Mesendoderm (in vitro differentiated cells): ENCODE measurements around the gene TRABD.

Source experiments
- DNase-seq: peaks from one replicate; pipeline ENCODE4 v3.0.0; 2013
- H2AK5ac ChIP-seq: 2 replicates; pipeline ENCODE4 v1.6.1; 2013; ENCODE audit warnings: low read length, inconsistent platforms
- H2BK120ac ChIP-seq: 2 replicates; pipeline ENCODE4 v1.6.1; 2013; ENCODE audit warnings: low read depth, mild to moderate bottlenecking, low read length, moderate library complexity, mixed read lengths
- H2BK15ac ChIP-seq: replicated peaks from 2 replicates; pipeline ENCODE4 v1.6.1; 2013; ENCODE audit warnings: low read depth, mild to moderate bottlenecking, moderate library complexity
- H2BK5ac ChIP-seq: 2 replicates; pipeline ENCODE4 v1.6.1; 2013; ENCODE audit warnings: low read length, inconsistent platforms
- H3K18ac ChIP-seq: 2 replicates; pipeline ENCODE4 v1.6.1; 2013; ENCODE audit warnings: mild to moderate bottlenecking, low read length, mixed read lengths
- H3K23ac ChIP-seq: one replicate; pipeline ENCODE4 v1.6.1; 2013; ENCODE audit warnings: low read length
- H3K27ac ChIP-seq: 2 replicates; pipeline ENCODE4 v1.5.1; 2013; ENCODE audit warnings: low read depth, mild to moderate bottlenecking, inconsistent platforms, low read length, moderate library complexity
- H3K27me3 ChIP-seq: 2 replicates; pipeline ENCODE4 v1.6.1; 2013; ENCODE audit warnings: low read length, control low read depth, mild to moderate bottlenecking, inconsistent platforms; ENCODE audit not compliant: insufficient read depth, poor library complexity
- H3K36me3 ChIP-seq: 2 replicates; pipeline ENCODE4 v1.6.1; 2013; ENCODE audit warnings: low read length, inconsistent platforms; ENCODE audit not compliant: control insufficient read depth, insufficient read depth
- H3K4ac ChIP-seq: one replicate; pipeline ENCODE4 v1.6.1; 2013; ENCODE audit warnings: low read depth, mild to moderate bottlenecking, low read length, moderate library complexity
- H3K4me1 ChIP-seq: 2 replicates; pipeline ENCODE4 v1.6.1; 2013; ENCODE audit warnings: low read depth, low read length, inconsistent platforms; ENCODE audit not compliant: control insufficient read depth
- H3K4me2 ChIP-seq: 2 replicates; pipeline ENCODE4 v1.6.1; 2013; ENCODE audit warnings: low read length
- H3K4me3 ChIP-seq: 2 replicates; pipeline ENCODE4 v1.5.1; 2013; ENCODE audit warnings: mild to moderate bottlenecking, low read length
- H3K56ac ChIP-seq: one replicate; pipeline ENCODE4 v1.6.1; 2013; ENCODE audit warnings: low read length
- H3K79me1 ChIP-seq: 2 replicates; pipeline ENCODE4 v1.6.1; 2013; ENCODE audit warnings: low read length, inconsistent platforms
- H3K79me2 ChIP-seq: 2 replicates; pipeline ENCODE4 v1.6.1; 2013; ENCODE audit warnings: mild to moderate bottlenecking, low read length; ENCODE audit not compliant: control insufficient read depth, insufficient read depth
- H3K9ac ChIP-seq: 2 replicates; pipeline ENCODE4 v1.6.1; 2013; ENCODE audit warnings: low read length, inconsistent platforms
- H4K5ac ChIP-seq: one replicate; pipeline ENCODE4 v1.6.1; 2013; ENCODE audit warnings: low read length
- H4K8ac ChIP-seq: one replicate; pipeline ENCODE4 v1.6.1; 2013; ENCODE audit warnings: low read depth, mild to moderate bottlenecking, control low read depth, low read length, moderate library complexity
- WGBS: extraction: QIAGEN DNeasy Blood & Tissue Kit; methylation state at CpG from one replicate; pipeline ENCODE4 v1.1.7; 2013; ENCODE audit warnings: low lambda C conversion rate, missing lambda C conversion rate; ENCODE audit not compliant: insufficient coverage; ENCODE audit errors: extremely low coverage; 5-methylcytosine and 5-hydroxymethylcytosine counted together

Gene TRABD

DNA sequence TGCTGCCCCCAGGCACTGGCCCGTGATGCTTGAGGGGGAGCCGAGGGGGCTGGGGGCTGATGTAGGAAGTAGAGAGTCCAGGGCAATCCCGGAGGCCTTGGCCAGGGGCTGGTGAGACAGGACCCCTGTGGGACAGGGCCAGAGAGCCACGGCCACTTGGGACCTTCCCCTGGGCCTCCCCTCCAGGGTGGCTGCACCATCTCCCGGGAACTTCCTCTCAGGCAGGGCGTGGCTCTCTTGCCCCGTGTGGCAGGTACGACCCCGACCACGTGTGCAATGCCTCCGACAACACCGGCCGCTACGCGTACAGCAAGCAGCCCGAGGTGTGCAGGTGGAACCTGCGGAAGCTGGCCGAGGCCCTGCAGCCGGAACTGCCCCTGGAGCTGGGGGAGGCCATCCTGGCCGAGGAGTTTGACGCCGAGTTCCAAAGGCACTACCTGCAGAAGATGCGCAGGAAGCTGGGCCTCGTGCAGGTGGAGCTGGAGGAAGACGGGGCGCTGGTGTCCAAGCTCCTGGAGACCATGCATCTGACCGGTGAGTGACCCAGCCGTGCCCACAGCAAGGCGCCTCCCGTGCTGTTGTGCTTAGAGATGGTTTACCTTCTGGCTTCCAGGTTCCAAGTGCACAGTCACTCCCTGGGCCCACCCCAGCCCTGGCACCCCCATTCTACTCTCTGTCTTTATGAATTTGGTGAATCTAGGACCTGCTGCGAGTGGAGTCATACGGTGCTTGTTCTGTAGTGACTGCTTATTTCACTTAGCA, 24.8 kb downstream of the TRABD start:
- no peak overlapping the region for H3K4ac ChIP-seq
- no peak overlapping the region for H4K8ac ChIP-seq
- no peak overlapping the region for H3K27ac ChIP-seq
- no CpG with 5 or more reads among the region's 32 CpGs for WGBS
- H4K5ac ChIP-seq: no peak overlapping the region
- no peak overlapping the region for H2AK5ac ChIP-seq
- no peak for DNase-seq
- H3K27me3 ChIP-seq: no peaks in the 10 kb centered on the region
- no peak overlapping the region for H2BK120ac ChIP-seq
- H3K79me2 ChIP-seq: no peaks in the 10 kb centered on the region
- no peak overlapping the region for H3K4me2 ChIP-seq
- H3K79me1 ChIP-seq: peaks cover 1% of the 10 kb centered on the region
- no peak overlapping the region for H3K9ac ChIP-seq
- no peaks in the 10 kb centered on the region for H3K4me1 ChIP-seq
- H2BK5ac ChIP-seq: no peak overlapping the region
- H3K36me3 ChIP-seq: peaks cover 2% of the 10 kb centered on the region
- no peak overlapping the region for H3K23ac ChIP-seq
- H3K56ac ChIP-seq: no peak overlapping the region
- H3K18ac ChIP-seq: no peak overlapping the region
- no peak overlapping the region for H2BK15ac ChIP-seq
- H3K4me3 ChIP-seq: no peak overlapping the region

DNA sequence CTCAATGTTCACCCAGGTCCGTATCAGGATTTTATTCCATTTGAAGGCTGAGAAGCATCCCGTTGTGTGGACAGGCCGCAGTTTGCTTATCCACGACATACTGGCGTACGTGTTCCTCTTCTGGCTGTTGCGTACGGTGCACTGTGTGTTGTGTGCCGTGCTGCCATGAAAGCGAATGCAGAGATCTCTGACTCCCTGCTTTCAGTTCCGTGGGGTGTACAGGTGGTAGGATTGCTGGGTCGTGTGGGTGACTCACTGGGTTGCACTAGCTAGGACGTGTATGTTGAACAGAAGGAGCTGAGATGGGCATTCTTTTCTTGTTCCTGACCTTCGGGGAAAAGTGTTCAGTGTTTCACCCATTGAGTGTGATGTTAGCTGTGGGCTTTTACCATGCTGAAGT, 25.4 kb downstream of the TRABD start:
- Histone ChIP-seq H3K23ac (no peak overlapping the region), H3K56ac (no peak overlapping the region), H2BK5ac (no peak overlapping the region), H2AK5ac (no peak overlapping the region), H3K4me3 (no peak overlapping the region), H3K27me3 (no peaks in the 10 kb centered on the region), H2BK15ac (no peak overlapping the region), H2BK120ac (no peak overlapping the region), H3K79me1 (peaks cover 1% of the 10 kb centered on the region), H3K36me3 (peaks cover 3% of the 10 kb centered on the region), H3K79me2 (no peaks in the 10 kb centered on the region), H3K4me1 (no peaks in the 10 kb centered on the region), H4K8ac (no peak overlapping the region), H3K4ac (no peak overlapping the region), H3K27ac (no peak overlapping the region), H3K18ac (no peak overlapping the region), H4K5ac (no peak overlapping the region), H3K4me2 (no peak overlapping the region), H3K9ac (no peak overlapping the region)
- WGBS: no CpG with 5 or more reads among the region's 14 CpGs
- no peak for DNase-seq

DNA sequence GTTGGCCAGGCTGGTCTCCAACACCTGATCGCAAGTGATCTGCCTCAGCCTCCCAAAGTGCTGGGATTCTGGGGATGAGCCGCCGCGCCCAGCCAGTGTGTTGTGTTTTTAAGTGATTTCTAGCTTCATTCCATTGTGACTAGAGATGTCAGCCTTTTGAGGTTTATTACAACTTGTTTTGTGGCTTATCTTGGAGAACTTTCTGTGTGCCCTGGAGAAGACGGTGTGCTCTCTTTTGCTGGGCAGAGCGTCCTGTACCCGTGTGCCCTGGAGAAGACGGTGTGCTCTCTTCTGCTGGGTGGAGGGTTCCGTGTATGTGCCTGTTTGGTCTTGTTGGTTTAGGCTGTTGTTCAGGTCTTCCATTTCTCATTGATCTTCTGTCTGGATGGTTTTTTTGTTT, 27.6 kb downstream of the TRABD start:
- Histone ChIP-seq H3K23ac (no peak overlapping the region), H3K27ac (no peak overlapping the region), H2BK15ac (no peak overlapping the region), H2BK5ac (no peak overlapping the region), H3K79me1 (peaks cover 1% of the 10 kb centered on the region), H4K5ac (no peak overlapping the region), H3K18ac (no peak overlapping the region), H3K9ac (no peak overlapping the region), H3K4me2 (no peak overlapping the region), H3K79me2 (no peaks in the 10 kb centered on the region), H3K4me3 (no peak overlapping the region), H2BK120ac (no peak overlapping the region), H3K27me3 (no peaks in the 10 kb centered on the region), H3K4ac (no peak overlapping the region), H3K4me1 (no peaks in the 10 kb centered on the region), H3K36me3 (peaks cover 5% of the 10 kb centered on the region), H3K56ac (no peak overlapping the region), H4K8ac (no peak overlapping the region), H2AK5ac (no peak overlapping the region)
- DNase-seq: no peak
- no CpG with 5 or more reads among the region's 9 CpGs for WGBS

DNA sequence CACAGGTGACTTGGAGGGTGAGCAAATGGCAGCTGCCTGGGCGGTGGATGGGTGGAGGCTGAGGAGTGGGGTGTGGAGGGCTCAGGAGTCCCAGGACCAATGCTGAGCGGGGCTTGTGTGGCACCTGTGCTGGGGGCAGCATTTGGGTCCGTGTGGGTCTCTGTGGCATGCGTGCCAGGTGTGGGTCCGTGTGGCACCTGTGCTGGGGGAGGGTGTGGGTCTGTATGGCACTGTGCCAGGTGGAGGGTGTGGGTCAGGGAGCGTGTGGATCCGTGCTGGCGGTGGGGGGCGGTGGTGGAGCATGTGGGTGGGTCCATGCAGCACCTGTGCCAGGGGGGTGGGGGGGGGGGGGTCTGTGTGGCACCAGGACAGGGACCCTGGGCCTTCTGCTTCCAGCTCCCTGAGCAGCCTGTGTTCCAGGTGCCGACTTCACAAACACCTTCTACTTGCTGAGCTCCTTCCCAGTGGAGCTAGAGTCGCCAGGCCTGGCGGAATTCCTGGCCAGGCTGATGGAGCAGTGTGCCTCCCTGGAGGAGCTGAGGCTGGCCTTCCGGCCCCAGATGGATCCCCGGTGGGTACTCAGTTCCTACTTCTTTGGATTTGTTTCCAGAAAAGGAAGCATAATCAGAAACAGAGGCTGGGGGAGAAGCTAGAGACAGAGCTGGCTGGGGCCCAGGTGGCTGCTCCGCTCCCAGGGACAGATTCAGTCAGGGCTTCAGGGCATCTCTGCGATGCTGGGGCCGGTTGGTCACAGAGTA, 29.8 kb downstream of the TRABD start:
- Histone ChIP-seq H3K4me2 (no peak overlapping the region), H2BK15ac (no peak overlapping the region), H3K36me3 (peaks cover 5% of the 10 kb centered on the region), H2BK120ac (no peak overlapping the region), H4K5ac (no peak overlapping the region), H4K8ac (no peak overlapping the region), H3K18ac (no peak overlapping the region), H3K56ac (no peak overlapping the region), H3K79me2 (no peaks in the 10 kb centered on the region), H3K4me3 (no peak overlapping the region), H3K27me3 (no peaks in the 10 kb centered on the region), H3K79me1 (peaks cover 1% of the 10 kb centered on the region), H3K23ac (no peak overlapping the region), H3K4ac (no peak overlapping the region), H3K4me1 (no peaks in the 10 kb centered on the region), H3K27ac (no peak overlapping the region), H2BK5ac (no peak overlapping the region), H3K9ac (no peak overlapping the region), H2AK5ac (no peak overlapping the region)
- WGBS: no CpG with 5 or more reads among the region's 17 CpGs
- no peak for DNase-seq

DNA sequence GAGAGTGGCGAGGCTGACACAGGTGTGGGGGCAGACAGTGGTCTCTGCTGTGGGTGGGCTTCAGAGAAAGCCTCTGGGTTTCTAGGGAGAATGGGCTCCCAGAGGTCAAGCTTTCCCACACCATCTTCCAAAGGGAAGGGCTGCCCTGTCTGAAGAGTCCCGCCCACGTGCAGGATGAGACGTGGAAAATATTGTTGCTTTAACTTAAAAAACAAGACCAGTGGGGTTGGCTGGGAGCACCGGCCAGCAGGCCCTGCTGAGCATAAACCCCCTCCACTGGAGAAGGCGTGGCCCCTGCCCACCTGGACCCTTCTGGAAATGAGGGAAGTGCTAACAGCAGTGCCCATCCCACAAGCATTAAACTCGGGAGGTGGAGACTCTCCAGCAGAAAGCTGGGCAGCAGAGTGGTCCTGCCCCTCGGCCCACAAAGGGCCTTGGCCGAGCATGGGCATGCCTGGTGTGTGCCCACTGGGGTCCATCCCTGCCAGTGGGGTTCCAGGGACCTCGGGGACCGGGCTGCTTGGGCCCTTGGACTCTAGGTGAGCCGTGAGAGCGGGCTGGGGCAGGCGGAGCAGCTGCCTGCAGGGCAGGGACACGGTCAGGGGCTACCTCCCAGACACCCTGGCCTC, 30.5 kb downstream of the TRABD start:
- no peak overlapping the region for H2AK5ac ChIP-seq
- no peak overlapping the region for H4K5ac ChIP-seq
- no CpG with 5 or more reads among the region's 15 CpGs for WGBS
- H3K23ac ChIP-seq: no peak overlapping the region
- no peak overlapping the region for H3K4ac ChIP-seq
- no peak overlapping the region for H4K8ac ChIP-seq
- H3K18ac ChIP-seq: no peak overlapping the region
- H3K4me2 ChIP-seq: no peak overlapping the region
- H2BK120ac ChIP-seq: no peak overlapping the region
- no peak overlapping the region for H3K4me3 ChIP-seq
- H3K9ac ChIP-seq: no peak overlapping the region
- H3K79me2 ChIP-seq: no peaks in the 10 kb centered on the region
- no peak for DNase-seq
- no peaks in the 10 kb centered on the region for H3K4me1 ChIP-seq
- H3K56ac ChIP-seq: no peak overlapping the region
- H2BK15ac ChIP-seq: no peak overlapping the region
- peaks cover 1% of the 10 kb centered on the region for H3K79me1 ChIP-seq
- H3K27ac ChIP-seq: no peak overlapping the region
- no peaks in the 10 kb centered on the region for H3K27me3 ChIP-seq
- peaks cover 4% of the 10 kb centered on the region for H3K36me3 ChIP-seq
- no peak overlapping the region for H2BK5ac ChIP-seq
